ENCODE results near the gene SHC2.

Gene SHC2

DNA sequence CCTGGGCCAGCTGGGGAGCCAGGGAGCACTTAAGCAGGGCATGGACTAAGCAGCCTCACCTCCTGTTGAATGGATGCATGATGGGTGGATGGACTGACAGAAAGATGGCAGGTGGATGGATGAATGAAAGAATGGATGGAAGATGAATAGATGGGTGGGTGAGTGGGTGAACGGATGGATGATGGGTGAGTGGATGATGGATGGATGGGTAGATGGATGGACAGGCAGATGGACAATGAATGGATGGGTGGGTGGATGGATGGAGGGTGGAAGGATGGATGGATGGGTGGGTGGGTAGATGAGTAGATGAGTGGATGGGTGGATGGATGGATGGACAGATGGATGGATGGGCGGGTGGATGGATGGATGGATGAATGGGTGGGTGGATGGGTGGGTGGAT is 18.7 kb downstream of the SHC2 start:
- TF ChIP-seq, protein P1, sequence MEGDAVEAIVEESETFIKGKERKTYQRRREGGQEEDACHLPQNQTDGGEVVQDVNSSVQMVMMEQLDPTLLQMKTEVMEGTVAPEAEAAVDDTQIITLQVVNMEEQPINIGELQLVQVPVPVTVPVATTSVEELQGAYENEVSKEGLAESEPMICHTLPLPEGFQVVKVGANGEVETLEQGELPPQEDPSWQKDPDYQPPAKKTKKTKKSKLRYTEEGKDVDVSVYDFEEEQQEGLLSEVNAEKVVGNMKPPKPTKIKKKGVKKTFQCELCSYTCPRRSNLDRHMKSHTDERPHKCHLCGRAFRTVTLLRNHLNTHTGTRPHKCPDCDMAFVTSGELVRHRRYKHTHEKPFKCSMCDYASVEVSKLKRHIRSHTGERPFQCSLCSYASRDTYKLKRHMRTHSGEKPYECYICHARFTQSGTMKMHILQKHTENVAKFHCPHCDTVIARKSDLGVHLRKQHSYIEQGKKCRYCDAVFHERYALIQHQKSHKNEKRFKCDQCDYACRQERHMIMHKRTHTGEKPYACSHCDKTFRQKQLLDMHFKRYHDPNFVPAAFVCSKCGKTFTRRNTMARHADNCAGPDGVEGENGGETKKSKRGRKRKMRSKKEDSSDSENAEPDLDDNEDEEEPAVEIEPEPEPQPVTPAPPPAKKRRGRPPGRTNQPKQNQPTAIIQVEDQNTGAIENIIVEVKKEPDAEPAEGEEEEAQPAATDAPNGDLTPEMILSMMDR (IDR thresholded peaks at IDR 0.05; ENCODE audit: low read length, missing control alignments): no peak
- no peak overlapping the region for H3K4me3 ChIP-seq (replicated peaks; ENCODE audit: low read depth, low read length)
- no peak for DNase-seq (ENCODE audit: low read depth)

DNA sequence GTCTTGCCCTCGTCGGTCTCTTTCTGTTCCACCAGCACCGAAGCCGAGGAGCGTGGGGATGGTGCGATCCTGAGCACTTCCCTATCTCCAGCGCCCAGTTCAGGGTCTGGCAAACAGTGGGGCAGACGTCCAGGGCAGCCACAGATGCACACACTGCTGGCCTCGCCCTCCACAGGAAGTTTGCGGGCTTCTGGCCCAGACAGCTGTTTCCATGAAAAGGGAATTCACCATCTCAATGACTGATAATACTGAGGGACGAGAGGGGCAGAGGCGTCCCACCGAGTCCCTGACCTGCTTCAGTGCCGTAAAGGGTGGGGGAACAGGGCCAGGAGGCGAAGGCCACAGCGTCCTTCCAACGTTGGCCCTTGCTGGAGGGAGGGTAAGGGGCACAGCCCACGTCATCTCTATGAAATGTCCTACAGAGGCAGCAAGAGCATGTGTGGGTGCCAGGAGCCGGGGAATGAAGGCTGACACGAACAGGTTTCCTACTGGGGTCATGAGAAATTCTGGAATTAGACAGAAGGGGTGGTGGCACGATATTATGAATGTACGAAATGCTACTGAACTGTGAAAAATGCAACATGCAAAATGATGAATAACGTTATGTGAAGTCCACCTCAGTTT is 19.5 kb downstream of the SHC2 start:
- TF ChIP-seq, protein P1 (IDR thresholded peaks at IDR 0.05; ENCODE audit: low read length, missing control alignments): no peak
- DNase-seq (ENCODE audit: low read depth): no peak
- H3K4me3 ChIP-seq (replicated peaks; ENCODE audit: low read depth, low read length): no peak overlapping the region

DNA sequence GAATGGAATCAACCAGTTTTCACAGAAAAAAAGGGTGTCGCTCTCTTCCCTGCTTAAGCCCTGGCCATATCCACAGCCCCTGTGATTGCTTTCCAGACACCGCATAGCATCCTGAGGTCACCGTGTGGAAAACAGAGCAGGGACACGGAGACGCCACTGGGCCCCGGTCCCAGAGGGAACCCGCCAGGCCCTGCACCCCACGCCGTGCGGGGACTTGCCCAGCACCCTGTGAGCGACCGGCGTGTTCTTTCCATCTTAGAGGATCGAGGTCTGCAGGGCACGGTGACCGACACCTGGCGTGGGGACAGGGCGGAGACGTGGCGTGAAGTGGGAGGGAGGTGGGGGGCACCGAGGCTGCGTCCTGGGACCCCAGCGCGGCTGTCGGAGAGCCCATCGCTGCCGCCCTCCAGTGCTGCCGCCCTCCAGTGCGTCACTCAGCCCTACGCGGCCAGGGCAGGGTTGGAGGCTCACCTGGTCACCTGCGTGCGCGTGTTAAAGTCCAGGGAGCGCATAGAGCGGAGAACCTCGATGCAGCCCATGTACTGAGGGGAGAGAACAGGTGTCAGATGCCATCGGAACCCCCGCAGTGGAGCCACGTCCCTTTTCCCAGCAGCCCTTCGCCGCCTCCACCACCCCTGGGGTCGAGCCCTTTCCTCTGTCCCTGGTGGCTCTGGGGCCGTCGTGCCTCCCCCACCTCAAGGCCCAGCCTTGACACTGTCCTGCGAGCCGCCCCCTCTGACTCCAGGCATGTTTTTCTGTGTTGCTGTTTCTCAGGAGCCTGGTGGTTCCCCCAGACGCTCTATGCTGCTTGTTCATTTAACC is 20.2 kb downstream of the SHC2 start:
- TF ChIP-seq, protein P1 (IDR thresholded peaks at IDR 0.05; ENCODE audit: low read length, missing control alignments): no peak
- no peak overlapping the region for H3K4me3 ChIP-seq (replicated peaks; ENCODE audit: low read depth, low read length)
- DNase-seq (ENCODE audit: low read depth): no peak

DNA sequence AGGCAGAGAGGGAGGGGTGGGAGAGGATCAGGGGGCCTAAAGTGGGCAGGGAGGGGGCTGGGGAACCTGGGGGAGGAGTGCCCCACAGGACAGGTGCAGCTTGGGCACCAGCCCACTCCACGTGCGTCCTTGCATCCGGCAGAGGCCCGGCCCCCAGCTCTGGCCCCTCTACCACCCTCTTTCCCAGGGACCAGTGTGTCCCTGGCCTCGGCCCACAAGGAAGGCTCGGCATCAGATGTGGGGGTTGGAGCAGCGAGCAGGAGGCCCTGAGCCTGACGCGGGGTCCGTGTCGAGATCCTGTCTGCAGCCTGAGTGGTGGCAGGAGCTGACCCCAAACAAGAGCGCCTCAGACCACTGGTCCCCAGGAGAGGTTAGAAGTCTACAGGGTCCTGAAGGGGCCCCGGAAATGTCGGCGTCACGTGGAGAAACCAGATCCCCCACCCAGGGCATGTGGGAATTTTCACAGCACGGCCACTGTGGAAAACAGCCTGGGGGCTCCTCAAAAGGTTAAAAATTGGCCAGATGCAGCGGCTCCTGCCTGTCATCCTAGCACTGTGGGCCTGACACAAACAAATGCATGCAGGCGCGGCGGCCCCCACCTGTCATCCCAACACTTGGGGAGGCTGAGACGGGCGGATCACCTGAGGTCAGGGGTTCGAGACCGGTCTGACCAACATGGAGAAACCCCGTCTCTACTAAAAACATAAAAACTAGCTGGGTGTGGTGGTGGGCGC is 21.5 kb downstream of the SHC2 start:
- DNase-seq (ENCODE audit: low read depth): no peak
- H3K4me3 ChIP-seq (replicated peaks; ENCODE audit: low read depth, low read length): no peak overlapping the region
- TF ChIP-seq, protein P1 (IDR thresholded peaks at IDR 0.05; ENCODE audit: low read length, missing control alignments): no peak

DNA sequence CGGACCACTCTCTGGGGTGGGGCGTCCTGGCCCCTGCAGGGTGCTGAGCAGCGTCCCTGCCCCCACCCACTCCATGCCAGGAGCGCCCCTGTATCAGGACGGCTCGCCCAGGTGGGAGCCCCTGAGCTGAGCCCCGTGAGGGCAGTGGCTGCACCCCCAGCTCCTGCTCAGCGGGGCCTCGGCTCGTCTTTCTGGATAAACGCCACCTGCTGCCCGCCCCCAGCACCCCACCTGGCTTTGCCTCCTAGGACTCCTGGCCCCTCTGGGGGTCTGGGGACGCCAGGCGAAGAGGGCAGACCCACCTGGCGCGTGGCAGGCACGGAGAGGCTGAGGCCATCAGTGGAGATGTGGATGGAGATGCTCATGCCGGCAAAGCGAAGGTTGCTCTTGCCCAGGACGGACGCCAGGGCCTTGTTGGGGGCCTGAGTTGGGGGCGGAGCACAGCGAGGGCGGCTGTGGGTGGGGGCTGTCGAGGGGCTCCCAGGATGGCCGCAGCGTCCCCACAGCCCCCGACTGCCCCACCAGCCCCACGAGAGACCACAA is 22.3 kb downstream of the SHC2 start:
- no peak overlapping the region for H3K4me3 ChIP-seq (replicated peaks; ENCODE audit: low read depth, low read length)
- DNase-seq (ENCODE audit: low read depth): no peak
- TF ChIP-seq, protein P1 (IDR thresholded peaks at IDR 0.05; ENCODE audit: low read length, missing control alignments): no peak

DNA sequence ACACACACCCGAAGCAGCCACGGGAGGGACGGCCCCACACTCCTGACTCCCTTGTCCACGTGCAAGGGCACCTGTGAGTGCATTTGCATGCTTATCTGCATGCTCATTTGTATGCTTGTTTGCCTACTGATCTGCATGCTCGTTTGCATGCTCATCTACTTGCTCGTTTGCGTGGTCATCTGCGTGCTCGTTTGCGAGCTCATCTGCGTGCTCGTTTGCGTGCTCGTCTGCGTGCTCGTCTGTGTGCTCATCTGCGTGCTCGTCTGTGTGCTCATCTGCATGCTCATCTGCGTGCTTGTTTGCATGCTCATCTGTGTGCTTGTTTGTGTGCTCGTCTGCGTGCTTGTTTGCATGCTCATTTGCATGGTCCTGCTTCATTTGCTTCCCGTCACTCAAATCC is 23.8 kb downstream of the SHC2 start:
- no peak overlapping the region for H3K4me3 ChIP-seq (replicated peaks; ENCODE audit: low read depth, low read length)
- no peak for DNase-seq (ENCODE audit: low read depth)
- TF ChIP-seq, protein P1 (IDR thresholded peaks at IDR 0.05; ENCODE audit: low read length, missing control alignments): no peak

Data from fibroblast of pulmonary artery (primary cell).